HG03378 (cell line): ENCODE results near the gene GNB1.
"Not testable (repeated sequence)": the region's sequence is repeated elsewhere in the genome, so short reads cannot be mapped to it uniquely, and the experiment has no call there.

Source experiments
- ATAC-seq: cut with Tn5 transposase; IDR thresholded peaks from one replicate; pipeline ENCODE4 v1.9.1; 2021; ENCODE audit warnings: mild to moderate bottlenecking, moderate library complexity; ENCODE audit not compliant: unreplicated experiment

The GNB1 gene

GRCh38 chr1:1861761-1862310 lies 29.1 kb downstream of the GNB1 start:
- not testable (repeated sequence) for ATAC-seq

DNA sequence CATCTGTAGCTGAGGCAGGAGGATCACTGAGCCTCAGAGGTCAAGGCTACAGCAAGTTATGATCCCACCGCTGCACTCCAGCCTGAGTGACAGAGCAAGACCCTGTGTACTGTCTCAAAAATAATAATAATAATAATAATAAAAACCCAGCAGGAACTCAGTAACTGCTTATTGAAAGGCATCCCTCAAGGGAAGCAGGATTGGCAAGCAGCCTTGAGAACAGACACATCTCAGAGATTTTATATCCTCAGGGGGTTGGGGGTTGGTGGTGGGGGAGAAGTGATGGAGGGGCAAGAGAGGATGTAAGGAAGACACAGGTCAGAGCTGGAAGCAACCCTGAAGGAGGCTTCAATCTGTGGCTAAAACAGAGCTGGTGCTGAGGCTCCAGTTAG lies 29.6 kb downstream of the GNB1 start:
- no peak for ATAC-seq

DNA sequence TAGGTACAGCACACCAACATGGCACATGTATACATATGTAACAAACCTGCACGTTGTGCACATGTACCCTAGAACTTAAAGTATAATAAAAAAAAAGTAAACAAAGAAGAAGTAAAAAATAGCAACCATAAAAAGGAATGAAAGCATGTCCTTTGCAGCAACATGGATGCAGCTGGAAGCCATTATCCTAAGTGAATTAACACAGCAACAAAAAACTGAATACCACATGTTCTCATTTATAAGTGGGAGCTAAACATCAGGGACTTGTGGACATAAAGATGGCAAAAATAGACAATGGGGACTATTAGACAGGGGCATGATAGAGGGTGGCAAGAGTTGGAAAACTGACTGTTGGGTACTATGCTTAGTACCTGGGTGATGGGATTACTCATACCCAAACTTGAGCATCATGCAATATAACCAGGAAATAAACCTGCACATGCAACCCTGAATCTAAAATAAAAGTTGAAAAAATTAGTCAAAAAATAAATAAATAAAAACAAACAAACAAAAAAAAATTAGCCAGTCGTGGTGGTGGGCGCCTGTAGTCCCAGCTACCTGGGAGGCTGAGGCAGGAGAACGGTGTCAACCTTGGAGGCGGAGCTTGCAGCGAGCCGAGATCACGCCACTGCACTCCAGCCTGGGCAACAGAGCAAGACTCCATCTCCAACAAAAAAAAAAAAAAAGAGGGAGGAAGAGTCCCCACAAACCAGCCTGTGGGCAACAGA lies 30.8 kb downstream of the GNB1 start:
- not testable (repeated sequence) for ATAC-seq

DNA sequence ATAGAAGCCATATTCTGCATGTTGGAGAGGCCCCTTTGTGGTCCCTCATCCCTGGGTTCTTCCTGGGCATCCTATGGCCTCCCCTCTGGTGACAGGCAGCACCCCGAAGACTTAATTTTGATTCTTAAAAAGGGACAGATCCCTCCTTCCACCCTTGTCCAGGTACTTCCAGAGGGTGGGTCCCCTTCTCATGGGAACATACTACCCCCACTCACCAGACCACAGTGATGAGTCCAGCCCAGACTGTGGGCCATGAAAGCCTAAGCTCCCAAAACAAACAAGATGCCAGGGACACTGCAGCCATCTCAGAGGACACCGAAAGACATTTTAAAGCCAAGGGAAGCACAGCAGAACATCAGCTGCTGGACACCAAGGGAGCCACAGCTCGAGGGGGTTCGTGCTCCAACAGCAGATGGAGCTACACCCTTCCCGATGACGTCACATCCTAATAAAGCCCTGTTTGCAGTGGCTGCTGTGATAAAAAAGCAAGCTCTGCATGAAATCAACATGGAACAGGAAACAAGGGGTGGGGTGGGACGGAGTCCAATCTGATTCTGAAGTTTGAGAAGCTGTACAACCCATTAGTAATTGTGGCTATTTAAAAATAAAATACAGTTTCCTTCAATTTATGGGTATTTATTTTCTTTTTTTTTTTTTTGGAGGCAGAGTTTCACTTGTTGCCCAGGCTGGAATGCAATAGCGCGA lies 32.4 kb downstream of the GNB1 start:
- no peak for ATAC-seq

DNA sequence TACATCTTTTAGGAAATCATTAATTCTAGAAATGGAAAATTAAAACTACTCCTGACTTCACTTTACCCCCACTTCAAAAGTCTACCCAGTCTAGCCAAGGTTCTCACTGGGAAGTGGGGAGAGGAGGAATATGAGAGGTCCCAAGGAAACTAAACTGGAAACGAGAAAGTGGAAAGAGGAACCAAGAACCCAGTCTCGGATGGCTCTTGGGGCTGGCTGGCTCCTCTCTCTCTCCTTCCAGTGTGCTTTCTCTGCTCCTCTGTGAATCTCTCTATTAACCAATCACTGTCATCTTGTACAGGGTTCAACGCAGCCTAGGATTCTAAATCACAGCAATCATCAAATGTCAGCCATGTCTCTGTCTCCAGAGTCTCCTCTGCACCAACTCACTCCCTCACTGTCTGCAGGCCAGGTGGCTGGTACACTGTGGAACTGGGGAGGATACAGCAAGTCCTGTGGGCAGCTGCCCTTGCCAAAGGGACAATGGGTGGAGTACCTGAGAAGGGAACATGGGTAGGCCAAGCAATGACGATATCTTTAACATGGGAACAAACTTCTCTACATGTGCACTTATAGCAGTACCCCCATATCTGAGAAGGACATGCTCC lies 33.7 kb downstream of the GNB1 start:
- ATAC-seq: no peak

GRCh38 chr1:1856161-1856560 lies 34.7 kb downstream of the GNB1 start:
- ATAC-seq: not testable (repeated sequence)

GRCh38 chr1:1853593-1854257 lies 37.2 kb downstream of the GNB1 start:
- ATAC-seq: no peak

- no peak for ATAC-seq
Observed at GRCh38 chr1:1852619-1853414, 38.1 kb downstream of the GNB1 start.

DNA sequence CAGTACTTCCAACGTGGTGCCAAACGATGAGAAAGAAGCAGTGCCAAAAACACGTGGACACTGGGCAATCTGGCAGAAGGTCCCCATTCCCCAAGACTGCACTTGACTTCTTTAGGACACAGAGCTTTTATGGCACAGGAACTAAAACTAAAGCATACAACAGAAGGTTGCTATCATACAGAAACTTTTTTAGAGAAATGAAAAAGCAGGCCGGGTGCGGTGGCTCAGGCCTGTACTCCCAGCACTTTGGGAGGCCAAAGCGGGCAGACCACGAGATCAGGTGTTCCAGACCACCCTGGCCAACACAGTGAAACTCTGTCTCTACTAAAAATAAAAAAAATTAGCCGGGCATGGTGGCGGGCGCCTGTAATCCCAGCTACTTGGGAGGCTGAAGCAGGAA lies 43.0 kb downstream of the GNB1 start:
- ATAC-seq: no peak

DNA sequence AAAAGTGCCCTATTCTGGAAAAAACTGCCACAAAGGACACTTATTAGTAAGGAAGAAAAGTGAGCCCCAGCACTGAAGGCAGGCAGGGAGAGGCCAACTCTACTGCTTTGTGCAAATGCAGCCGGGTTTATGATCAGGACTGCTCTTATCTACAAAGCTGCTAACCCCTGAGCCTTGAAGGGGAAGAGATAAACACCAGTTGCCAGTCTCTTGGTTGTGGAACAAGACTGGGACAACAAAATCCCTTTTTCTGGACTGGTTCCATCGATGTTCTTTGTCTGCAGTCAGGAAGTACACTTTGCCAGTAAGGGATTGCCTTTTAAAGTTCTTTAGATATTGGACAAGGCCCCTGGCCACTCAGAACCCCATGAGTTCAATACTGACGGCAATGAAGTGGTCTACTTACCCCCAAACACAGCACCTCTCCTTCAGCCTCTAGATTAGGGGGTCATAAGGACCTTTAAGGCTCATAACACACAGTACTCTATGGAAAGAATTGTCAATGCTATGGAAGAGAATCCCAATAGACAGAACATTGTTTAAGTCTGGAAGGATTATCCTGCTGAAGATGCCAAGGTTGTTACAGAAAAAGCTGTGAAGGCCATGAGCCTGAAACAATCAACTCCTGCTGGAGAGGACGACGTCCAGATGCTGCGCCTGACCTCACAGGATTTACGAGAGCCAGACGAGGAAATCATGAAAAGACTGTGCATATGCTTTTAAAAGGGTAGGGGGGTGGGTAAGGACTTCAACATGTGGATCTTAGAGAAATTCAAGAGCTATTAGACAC lies 43.6 kb downstream of the GNB1 start:
- ATAC-seq: no peak

GRCh38 chr1:1846386-1846918 lies 44.4 kb downstream of the GNB1 start:
- no peak for ATAC-seq

GRCh38 chr1:1842360-1843146 lies 48.3 kb downstream of the GNB1 start:
- ATAC-seq: no peak

- no peak for ATAC-seq
Observed at GRCh38 chr1:1841575-1841995, 49.3 kb downstream of the GNB1 start.

DNA sequence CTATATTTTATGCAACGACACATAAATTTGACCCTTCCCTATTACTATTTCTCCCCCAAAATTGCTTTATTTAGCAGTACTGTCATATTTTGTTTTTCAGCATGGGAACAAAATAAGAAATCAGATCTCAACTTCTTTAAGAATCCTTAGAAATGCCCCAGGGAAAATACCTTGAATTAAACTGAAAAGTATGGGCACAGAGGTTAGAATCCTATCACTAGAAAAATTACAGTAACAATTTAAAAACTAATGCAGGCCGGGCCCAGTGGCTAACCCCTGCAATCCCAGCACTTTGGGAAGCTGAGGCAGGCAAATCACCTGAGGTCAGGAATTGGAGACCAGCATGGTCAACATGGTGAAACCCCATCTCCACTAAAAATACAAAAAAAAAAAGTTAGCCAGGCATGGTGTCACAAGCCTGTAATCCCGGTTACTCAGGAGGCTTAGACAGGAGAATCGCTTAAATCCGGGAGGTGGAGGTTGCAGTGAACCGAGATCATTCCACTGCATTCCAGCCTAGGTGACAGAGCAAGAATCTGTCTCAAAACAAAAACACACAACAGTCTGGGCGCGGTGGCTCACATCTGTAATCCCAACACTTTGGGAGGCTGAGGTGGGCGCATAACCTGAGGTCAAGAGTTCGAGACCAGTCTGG lies 51.4 kb downstream of the GNB1 start:
- no peak for ATAC-seq

DNA sequence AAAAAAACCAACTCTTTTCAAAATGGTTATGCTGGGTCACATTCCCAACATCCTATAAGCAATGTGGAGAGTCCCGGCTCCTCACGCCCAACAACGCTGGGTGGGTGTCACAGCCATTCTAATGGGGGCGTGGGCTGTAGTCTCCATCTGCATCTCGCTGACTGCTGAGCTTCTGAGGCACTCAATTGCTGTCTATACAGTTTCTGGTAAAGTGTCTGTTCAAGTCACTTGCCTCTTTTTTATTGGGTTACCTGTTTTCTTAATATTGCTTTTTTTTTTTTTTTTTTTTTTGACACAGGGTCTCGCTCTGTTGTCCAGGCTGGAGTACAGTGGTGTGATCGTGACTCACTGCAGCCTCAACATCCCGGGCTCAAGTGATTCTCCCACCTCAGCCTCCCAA lies 54.8 kb downstream of the GNB1 start:
- no peak for ATAC-seq

GRCh38 chr1:1835546-1835945 lies 55.3 kb downstream of the GNB1 start:
- no peak for ATAC-seq

GRCh38 chr1:1833916-1834325 lies 57.0 kb downstream of the GNB1 start:
- no peak for ATAC-seq

DNA sequence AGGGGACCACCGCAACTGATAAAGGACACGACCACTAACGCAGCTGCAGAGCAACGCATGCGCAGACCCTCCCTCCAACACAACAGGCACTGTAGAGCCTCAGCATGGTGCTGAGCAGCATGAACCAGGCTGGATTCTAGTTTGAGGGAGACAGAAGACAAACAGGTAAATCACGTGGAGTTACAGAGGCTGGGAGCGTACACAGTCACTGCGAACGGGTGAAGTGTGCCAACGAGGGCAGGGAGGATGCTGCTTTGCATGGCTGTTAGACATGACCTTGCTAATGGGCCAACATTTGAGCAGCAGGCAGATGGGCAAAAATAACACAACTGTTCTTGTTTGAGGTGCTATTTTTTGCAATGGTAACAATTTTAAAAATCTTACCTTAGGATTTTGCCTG lies 57.4 kb downstream of the GNB1 start:
- no peak for ATAC-seq
